Kidney (tissue), 14 donors: Measurements from ENCODE around the gene MORC1. TPM values are rescaled to one million over a fixed set of nuclear protein-coding genes. Genes with fewer than 3 reads are reported as not detected.

ENCODE experiments used
- DNase-seq, 5 donors: peaks; one replicate each; pipeline ENCODE4 v3.0.0-alpha.2; 2013 to 2020
- FAIRE-seq: peaks from 2 replicates; lab custom pipeline; 2012; peaks lifted over from hg19 to GRCh38; lab: Jason Lieb, UNC
- H3K27ac ChIP-seq, 2 donors: one replicate each; pipeline ENCODE4 v1.7.0; 2013; ENCODE audit warnings: low read depth in 2 of 2, low read length in 2 of 2, inconsistent platforms in 1 of 2
- H3K27me3 ChIP-seq: one replicate; pipeline ENCODE4 v1.7.1; 2013; ENCODE audit warnings: low read length, inconsistent platforms; ENCODE audit not compliant: control insufficient read depth, insufficient read depth
- H3K36me3 ChIP-seq, 3 donors: one replicate each; pipeline versions ENCODE4 v1.7.0 to v1.7.1; 2013; ENCODE audit warnings: low read length in 3 of 3, control low read depth in 1 of 3, inconsistent platforms in 1 of 3; ENCODE audit not compliant: insufficient read depth in 3 of 3, control insufficient read depth in 2 of 3
- H3K4me1 ChIP-seq, 3 donors: one replicate each; pipeline versions ENCODE4 v1.7.0 to v1.7.1; 2013; ENCODE audit warnings: low read length in 3 of 3, inconsistent platforms in 1 of 3, low read depth in 1 of 3; ENCODE audit not compliant: control insufficient read depth in 2 of 3, insufficient read depth in 2 of 3
- H3K4me3 ChIP-seq, 3 donors: one replicate each; pipeline versions ENCODE4 v1.7.0 to v1.8.1; 2013; ENCODE audit warnings: low read length in 3 of 3, control low read depth in 1 of 3, inconsistent platforms in 1 of 3
- H3K9ac ChIP-seq, 3 donors: one replicate each; pipeline versions ENCODE4 v1.7.0 to v1.7.1; 2013; ENCODE audit warnings: low read length in 3 of 3, control low read depth in 1 of 3, inconsistent platforms in 1 of 3
- H3K9me3 ChIP-seq, 3 donors: one replicate each; pipeline versions ENCODE4 v1.7.0 to v1.7.1; 2013; ENCODE audit warnings: low read length in 3 of 3, control low read depth in 1 of 3, inconsistent platforms in 1 of 3; ENCODE audit not compliant: control insufficient read depth in 2 of 3, insufficient read depth in 1 of 3
- CTCF ChIP-seq: IDR thresholded peaks from 3 replicates; pipeline ENCODE4 v1.5.1; 2012; ENCODE audit warnings: mild to moderate bottlenecking, moderate library complexity, borderline replicate concordance; ENCODE audit not compliant: insufficient read depth; ENCODE audit errors: extremely low read depth
- intact Hi-C: fragments of 100-400 bp; cut with DNase I; formaldehyde crosslinking; loops from one replicate; pipeline ENCODE4 v1.11.1; 2022
- polyA plus RNA-seq: library from polyadenylated mRNA; stranded (reverse); fragments of 350-450 nt; fragmentation: Illumina TruSeq; extraction: RNeasy Lipid Tissue Mini Kit (QIAGEN cat#74804); gene quantifications from one replicate; pipeline ENCODE4 v1.2.3, GENCODE V29; 2014; ENCODE audit warnings: low read depth, low replicate concordance; ENCODE audit not compliant: insufficient read depth
- total RNA-seq: library from RNA; stranded (reverse); fragmentation: NEBNext Ultra II Directional; extraction: Animal tissue kit (Norgen Biotek cat#: 25700); gene quantifications from one replicate; pipeline ENCODE4 v1.2.1, GENCODE V29; 2021
- donor health status: control.
- donor health status: control.
- donor health status: control.
- donor health status: control.
- donor health status: control.
- donor health status: DM: yes; HTN: yes; CAD: no.
- donor health status: Normal renal cell carcinoma (clear cell type).

The MORC1 gene
- total and polyA plus RNA-seq, 2 donors from 2014 or later, result 0.06 TPM; not detected in 1

GRCh38 chr3:109047366-109047765 lies 70.6 kb downstream of the MORC1 start:
- no peaks in the 10 kb centered on the region for H3K9me3 ChIP-seq
- no peaks in the 10 kb centered on the region for H3K36me3 ChIP-seq
- intact Hi-C loops, result no loop called here
- DNase-seq (no peak), FAIRE-seq (no peak)
- H3K4me1 ChIP-seq, result no peaks in the 10 kb centered on the region
- H3K9ac ChIP-seq, result no peak overlapping the region
- H3K4me3 ChIP-seq, result no peak overlapping the region
- H3K27me3 ChIP-seq, result no peaks in the 10 kb centered on the region
- no peak for TF ChIP-seq CTCF
- H3K27ac ChIP-seq, result no peak overlapping the region

GRCh38 chr3:109045271-109046040 lies 72.5 kb downstream of the MORC1 start:
- H3K9me3 ChIP-seq, result no peaks in the 10 kb centered on the region
- H3K27me3 ChIP-seq, result no peaks in the 10 kb centered on the region
- H3K27ac ChIP-seq, result no peak overlapping the region
- intact Hi-C loops, result no loop called here
- FAIRE-seq, result no peak
- no peaks in the 10 kb centered on the region for H3K36me3 ChIP-seq
- TF ChIP-seq CTCF, result no peak
- H3K9ac ChIP-seq, result no peak overlapping the region
- DNase-seq, result no peak
- H3K4me1 ChIP-seq, result no peaks in the 10 kb centered on the region
- H3K4me3 ChIP-seq, result no peak overlapping the region

- H3K4me3 ChIP-seq, result no peak overlapping the region
These were observed 82.9 kb downstream of the MORC1 start for GRCh38 chr3:109035082-109035481.

More at GRCh38 chr3:109035082-109035481, 82.9 kb downstream of the MORC1 start:
- H3K9ac ChIP-seq, result no peak overlapping the region
- no peak for TF ChIP-seq CTCF
- H3K36me3 ChIP-seq, result no peaks in the 10 kb centered on the region
- H3K9me3 ChIP-seq, result no peaks in the 10 kb centered on the region
- intact Hi-C loops, result no loop called here
- no peaks in the 10 kb centered on the region for H3K4me1 ChIP-seq
- DNase-seq (no peak), FAIRE-seq (no peak)
- no peaks in the 10 kb centered on the region for H3K27me3 ChIP-seq
- no peak overlapping the region for H3K27ac ChIP-seq
